Endothelial cell of umbilical vein (primary cell): Measurements from ENCODE around the gene CRY1. TPM values are rescaled to one million over a fixed set of nuclear protein-coding genes. Genes with fewer than 3 reads are reported as not detected.

Source experiments
- BruUV-seq: library from RNA; stranded (reverse); fragments of 400-500 nt; replicated peaks from 2 replicates; lab custom pipeline; 2021; lab: Mats Ljungman, UMichigan
- CTCF ChIA-PET: fragments of 300-600, 350-600 bp; sonication (Branson Sonifier 250); formaldehyde crosslinking; loops from one replicate; lab custom pipeline; 2021; ENCODE audit warnings: antibody characterized with exemption, inconsistent platforms; lab: Charles Lee
- POLR2A ChIA-PET: fragments of 300-600, 350-600 bp; sonication (Branson Sonifier 250); formaldehyde crosslinking; loops from one replicate; lab custom pipeline; 2021; ENCODE audit warnings: antibody characterized with exemption, inconsistent platforms; lab: Charles Lee
- DNase-seq: peaks from one replicate; pipeline ENCODE4 v3.0.0-alpha.2; 2011; ENCODE audit warnings: low read depth, low spot score
- FAIRE-seq: peaks from 2 replicates; lab custom pipeline; 2011; peaks lifted over from hg19 to GRCh38; lab: Jason Lieb, UNC
- H2AFZ ChIP-seq: 2 replicates; pipeline ENCODE4 v1.6.0; 2012; ENCODE audit warnings: low read depth, low read length, control low read depth, inconsistent platforms
- H3K27ac ChIP-seq: 2 replicates; pipeline ENCODE4 v1.5.1; 2011; ENCODE audit warnings: low read depth, mild to moderate bottlenecking, control low read depth, low read length, moderate library complexity; ENCODE audit not compliant: insufficient read depth
- H3K27me3 ChIP-seq, 2 experiments: 2 replicates each; pipeline versions ENCODE4 v1.6.0 to v1.6.1; 2011; ENCODE audit warnings: low read length in 2 of 2, mixed read lengths in 1 of 2; ENCODE audit not compliant: control insufficient read depth in 2 of 2, insufficient read depth in 2 of 2
- H3K36me3 ChIP-seq, 2 experiments: 2 replicates in 1 of 2; 3 replicates in 1 of 2; pipeline ENCODE4 v1.5.1; 2011; ENCODE audit warnings: low read length in 2 of 2, mild to moderate bottlenecking in 1 of 2, moderate library complexity in 1 of 2; ENCODE audit not compliant: control insufficient read depth in 2 of 2, insufficient read depth in 2 of 2; ENCODE audit errors: extremely low read depth in 1 of 2
- H3K4me1 ChIP-seq: 3 replicates; pipeline ENCODE4 v1.5.1; 2011; ENCODE audit warnings: mild to moderate bottlenecking, low read length; ENCODE audit not compliant: control insufficient read depth, insufficient read depth; ENCODE audit errors: extremely low read depth
- H3K4me2 ChIP-seq: 2 replicates; pipeline ENCODE4 v1.6.1; 2011; ENCODE audit warnings: low read length, control low read depth, mixed read lengths; ENCODE audit not compliant: insufficient read depth
- H3K4me3 ChIP-seq, 3 experiments: fragments of 200-600 bp in 1 of 3; sonication (generic), shearing (Covaris generic) in 1 of 3; replicated peaks in 1 of 3; 2 replicates each; pipeline ENCODE4 v1.5.1; 2011 to 2016; ENCODE audit warnings: control low read depth in 3 of 3, low read length in 3 of 3, mild to moderate bottlenecking in 2 of 3, inconsistent platforms in 1 of 3, low read depth in 1 of 3, moderate library complexity in 1 of 3; ENCODE audit not compliant: insufficient read depth in 1 of 3
- H3K79me2 ChIP-seq: 2 replicates; pipeline ENCODE4 v1.6.0; 2012; ENCODE audit warnings: low read length, inconsistent platforms; ENCODE audit not compliant: control insufficient read depth, insufficient read depth
- H3K9ac ChIP-seq: replicated peaks from 2 replicates; pipeline ENCODE3; 2011; ENCODE audit warnings: low read length, control low read depth; ENCODE audit not compliant: insufficient read depth; ENCODE audit errors: extremely low read depth
- H3K9me1 ChIP-seq: replicated peaks from 3 replicates; pipeline ENCODE4 v1.6.0; 2011; ENCODE audit warnings: mild to moderate bottlenecking, low read length; ENCODE audit not compliant: control insufficient read depth, insufficient read depth; ENCODE audit errors: extremely low read depth
- H3K9me3 ChIP-seq: replicated peaks from 2 replicates; pipeline ENCODE4 v1.5.1; 2012; ENCODE audit warnings: low read length, inconsistent platforms; ENCODE audit not compliant: control insufficient read depth, insufficient read depth
- H4K20me1 ChIP-seq: replicated peaks from 2 replicates; pipeline ENCODE3; 2011; ENCODE audit warnings: mild to moderate bottlenecking, low read length; ENCODE audit not compliant: control insufficient read depth, insufficient read depth; ENCODE audit errors: extremely low read depth
- CTCF ChIP-seq, 2 donors: IDR thresholded peaks; 1 replicate in 1 of 2; 2 replicates in 1 of 2; pipeline ENCODE4 v1.5.1; 2011; ENCODE audit warnings: low read length in 2 of 2, mild to moderate bottlenecking in 2 of 2, moderate library complexity in 2 of 2, control low read depth in 1 of 2, inconsistent platforms in 1 of 2, low read depth in 1 of 2; ENCODE audit not compliant: insufficient read depth in 1 of 2; ENCODE audit errors: extremely low read depth in 1 of 2
- EZH2 ChIP-seq: IDR thresholded peaks from 2 replicates; pipeline ENCODE4 v1.6.1; 2012; ENCODE audit warnings: borderline replicate concordance, low read depth, mild to moderate bottlenecking, moderate library complexity, low read length, inconsistent platforms; ENCODE audit not compliant: severe bottlenecking
- FOS ChIP-seq: IDR thresholded peaks from 2 replicates; pipeline ENCODE4 v1.6.1; 2011; ENCODE audit warnings: mild to moderate bottlenecking, low read length, moderate library complexity, borderline replicate concordance; ENCODE audit not compliant: insufficient read depth
- GATA2 ChIP-seq: IDR thresholded peaks from 2 replicates; pipeline ENCODE4 v1.7.0; 2011; ENCODE audit warnings: low read depth, mild to moderate bottlenecking, moderate library complexity, mixed read lengths, low read length; ENCODE audit not compliant: insufficient read length, insufficient read depth
- JUN ChIP-seq: IDR thresholded peaks from 2 replicates; pipeline ENCODE4 v1.6.1; 2011; ENCODE audit warnings: borderline replicate concordance, low read depth; ENCODE audit not compliant: insufficient read length, insufficient read depth
- MAX ChIP-seq: IDR thresholded peaks from 2 replicates; pipeline ENCODE4 v1.6.1; 2011; ENCODE audit not compliant: insufficient read depth, insufficient read length
- MYC ChIP-seq: IDR thresholded peaks from one replicate; pipeline ENCODE4 v1.6.1; 2011; ENCODE audit warnings: mild to moderate bottlenecking, low read depth, low read length
- POLR2A ChIP-seq: IDR thresholded peaks from 2 replicates; pipeline ENCODE4 v1.6.1; 2012; ENCODE audit warnings: low read depth, mild to moderate bottlenecking, control low read depth, low read length
- POLR2AphosphoS5 ChIP-seq: IDR thresholded peaks from 2 replicates; pipeline ENCODE4 v1.6.1; 2012; ENCODE audit warnings: low read depth, mild to moderate bottlenecking, control low read depth, low read length, moderate library complexity; ENCODE audit not compliant: insufficient read depth
- dilution Hi-C: fragments of 300-500 bp; cut with MboI; formaldehyde crosslinking; loops from one replicate; pipeline ENCODE4 v1.15.0; 2019; ENCODE audit warnings: low sequenced_read_pairs; ENCODE audit not compliant: extremely low pct_ligation_motif_present
- intact Hi-C: fragments of 100-400 bp; cut with micrococcal nuclease; formaldehyde crosslinking; loops from one replicate; pipeline ENCODE4 v1.10.0; 2022
- polyA plus RNA-seq, 4 experiments: library from polyadenylated mRNA; depleted of rRNA in 3 of 4; stranded (reverse) in 3 of 4; unstranded in 1 of 4; fragments of >200 nt; gene quantifications; 2 replicates each; pipeline versions ENCODE4 v1.2.1 to v1.2.3, GENCODE V29; 2011 to 2012; ENCODE audit warnings: missing spikeins in 1 of 4
- total RNA-seq: library from RNA; stranded (reverse); gene quantifications from 2 replicates; pipeline ENCODE4 v1.2.3, GENCODE V29; 2021

The CRY1 gene
- total and polyA plus RNA-seq, 2 donors (not counting 3 experiments of a cell fraction or from before 2014, with no cell fraction given): 11.4 to 21.0 TPM

DNA sequence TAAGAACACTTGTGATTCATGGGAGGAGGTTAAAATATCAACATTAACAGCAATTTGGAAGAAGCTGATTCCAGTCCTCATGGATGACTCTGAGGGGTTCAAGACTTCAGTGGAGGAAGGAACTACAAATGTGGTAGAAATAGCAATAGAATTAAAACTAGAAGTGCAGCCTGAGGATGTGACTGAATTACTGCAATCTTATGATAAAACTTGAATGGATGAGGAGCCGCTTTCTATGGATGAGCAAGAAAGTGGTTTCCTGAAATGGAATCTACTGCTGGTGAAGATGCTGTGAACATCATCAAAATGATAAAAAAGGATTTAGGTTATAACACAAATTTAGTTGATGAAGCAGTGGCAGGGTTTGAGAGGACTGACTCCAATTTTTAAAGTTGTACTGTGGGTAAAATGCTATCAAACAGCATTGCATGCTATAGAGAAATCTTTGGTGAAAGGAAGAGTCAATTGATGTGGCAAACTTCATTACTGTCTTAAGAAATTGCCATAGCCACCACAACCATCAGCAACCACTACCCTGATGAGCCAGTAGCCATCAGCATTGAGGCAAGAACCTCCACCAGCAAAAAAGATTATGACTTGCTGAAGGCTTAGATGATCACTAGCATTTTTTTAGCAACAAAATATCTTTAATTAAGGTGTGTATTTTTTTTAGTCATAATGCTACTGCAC is 80.5 kb downstream of the CRY1 start:
- CTCF ChIA-PET: interaction anchor here (1.5 kb wide), 1 partner anchor 92 kb away, joined by 6 read pairs; no protein-coding TSS in a partner anchor
- DNase-seq (no peak), FAIRE-seq (no peak)
- H3K4me3 ChIP-seq: no peak overlapping the region
- no peaks in the 10 kb centered on the region for H3K36me3 ChIP-seq
- BruUV-seq: no TSS peak
- dilution Hi-C loops: no loop called here
- H3K4me2 ChIP-seq: no peak overlapping the region
- H4K20me1 ChIP-seq: no peaks in the 10 kb centered on the region
- H3K27ac ChIP-seq: no peak overlapping the region
- H3K79me2 ChIP-seq: no peaks in the 10 kb centered on the region
- H3K9me3 ChIP-seq: no peaks in the 10 kb centered on the region
- TF ChIP-seq GATA2 (no peak), POLR2AphosphoS5 (no peak), CTCF (IDR thresholded peaks at IDR 0.05; ENCODE audit: extremely low read depth in 1 of 2, insufficient read depth in 1 of 2, low read depth in 1 of 2, low read length in 2 of 2) (no peak), FOS (no peak), EZH2 (no peak), JUN (no peak), POLR2A (no peak), MAX (no peak), MYC (no peak)
- POLR2A ChIA-PET: no interaction called here
- H3K27me3 ChIP-seq: no peaks in the 10 kb centered on the region
- no peaks in the 10 kb centered on the region for H3K9me1 ChIP-seq
- intact Hi-C loops: no loop called here
- no peak overlapping the region for H2AFZ ChIP-seq
- H3K9ac ChIP-seq: no peak overlapping the region
- no peaks in the 10 kb centered on the region for H3K4me1 ChIP-seq
